ENCODE measurements around the gene TEN1. TPM values are rescaled to one million over a fixed set of nuclear protein-coding genes. Genes with fewer than 3 reads are reported as not detected.

Gene TEN1
- total and polyA plus RNA-seq, 2 of the 13 experiments (the other 11 are each of a cell fraction or from before 2014, with no cell fraction given), result 18.0 to 21.3 TPM

DNA sequence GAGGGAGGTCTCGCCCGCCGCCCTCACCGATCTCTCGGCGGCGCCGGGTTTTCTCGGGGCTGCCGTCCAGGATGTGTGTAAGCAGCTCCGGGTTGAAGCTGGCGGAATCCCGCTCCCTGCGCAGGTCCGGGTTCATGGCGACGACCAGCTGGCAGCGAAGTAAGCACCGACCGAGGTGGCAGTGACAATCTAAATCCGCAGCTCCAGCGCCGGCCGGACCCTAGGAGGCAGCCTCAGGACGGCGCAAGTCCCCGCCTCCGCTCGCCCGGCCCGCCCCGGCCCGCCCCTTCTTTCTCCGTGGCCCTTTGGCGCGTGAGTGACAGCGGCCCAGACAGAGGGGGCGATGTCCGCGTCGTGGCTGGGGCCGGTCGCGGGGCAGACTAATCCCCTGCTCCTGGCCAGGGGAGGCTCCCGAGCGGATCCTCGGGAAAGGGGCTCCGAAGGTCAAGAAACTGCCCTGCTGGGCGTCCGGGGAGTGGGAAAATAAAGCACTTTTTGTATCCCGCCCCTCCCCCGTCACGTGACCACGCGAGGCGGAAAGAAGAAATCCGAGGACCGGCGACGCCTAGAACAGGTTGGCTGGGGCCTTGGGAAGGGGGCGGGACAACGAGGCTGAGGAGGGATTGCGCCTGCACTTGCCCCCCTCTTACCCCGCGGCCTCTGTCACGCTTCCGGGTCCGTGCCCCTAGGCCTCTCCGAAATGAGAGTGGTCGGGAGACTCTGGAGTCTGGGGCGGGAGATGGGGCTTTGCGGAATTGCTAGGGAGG is at the start of gene TEN1, which contains the start of gene ACOX1 (continued):
- TF ChIP-seq, protein P1, sequence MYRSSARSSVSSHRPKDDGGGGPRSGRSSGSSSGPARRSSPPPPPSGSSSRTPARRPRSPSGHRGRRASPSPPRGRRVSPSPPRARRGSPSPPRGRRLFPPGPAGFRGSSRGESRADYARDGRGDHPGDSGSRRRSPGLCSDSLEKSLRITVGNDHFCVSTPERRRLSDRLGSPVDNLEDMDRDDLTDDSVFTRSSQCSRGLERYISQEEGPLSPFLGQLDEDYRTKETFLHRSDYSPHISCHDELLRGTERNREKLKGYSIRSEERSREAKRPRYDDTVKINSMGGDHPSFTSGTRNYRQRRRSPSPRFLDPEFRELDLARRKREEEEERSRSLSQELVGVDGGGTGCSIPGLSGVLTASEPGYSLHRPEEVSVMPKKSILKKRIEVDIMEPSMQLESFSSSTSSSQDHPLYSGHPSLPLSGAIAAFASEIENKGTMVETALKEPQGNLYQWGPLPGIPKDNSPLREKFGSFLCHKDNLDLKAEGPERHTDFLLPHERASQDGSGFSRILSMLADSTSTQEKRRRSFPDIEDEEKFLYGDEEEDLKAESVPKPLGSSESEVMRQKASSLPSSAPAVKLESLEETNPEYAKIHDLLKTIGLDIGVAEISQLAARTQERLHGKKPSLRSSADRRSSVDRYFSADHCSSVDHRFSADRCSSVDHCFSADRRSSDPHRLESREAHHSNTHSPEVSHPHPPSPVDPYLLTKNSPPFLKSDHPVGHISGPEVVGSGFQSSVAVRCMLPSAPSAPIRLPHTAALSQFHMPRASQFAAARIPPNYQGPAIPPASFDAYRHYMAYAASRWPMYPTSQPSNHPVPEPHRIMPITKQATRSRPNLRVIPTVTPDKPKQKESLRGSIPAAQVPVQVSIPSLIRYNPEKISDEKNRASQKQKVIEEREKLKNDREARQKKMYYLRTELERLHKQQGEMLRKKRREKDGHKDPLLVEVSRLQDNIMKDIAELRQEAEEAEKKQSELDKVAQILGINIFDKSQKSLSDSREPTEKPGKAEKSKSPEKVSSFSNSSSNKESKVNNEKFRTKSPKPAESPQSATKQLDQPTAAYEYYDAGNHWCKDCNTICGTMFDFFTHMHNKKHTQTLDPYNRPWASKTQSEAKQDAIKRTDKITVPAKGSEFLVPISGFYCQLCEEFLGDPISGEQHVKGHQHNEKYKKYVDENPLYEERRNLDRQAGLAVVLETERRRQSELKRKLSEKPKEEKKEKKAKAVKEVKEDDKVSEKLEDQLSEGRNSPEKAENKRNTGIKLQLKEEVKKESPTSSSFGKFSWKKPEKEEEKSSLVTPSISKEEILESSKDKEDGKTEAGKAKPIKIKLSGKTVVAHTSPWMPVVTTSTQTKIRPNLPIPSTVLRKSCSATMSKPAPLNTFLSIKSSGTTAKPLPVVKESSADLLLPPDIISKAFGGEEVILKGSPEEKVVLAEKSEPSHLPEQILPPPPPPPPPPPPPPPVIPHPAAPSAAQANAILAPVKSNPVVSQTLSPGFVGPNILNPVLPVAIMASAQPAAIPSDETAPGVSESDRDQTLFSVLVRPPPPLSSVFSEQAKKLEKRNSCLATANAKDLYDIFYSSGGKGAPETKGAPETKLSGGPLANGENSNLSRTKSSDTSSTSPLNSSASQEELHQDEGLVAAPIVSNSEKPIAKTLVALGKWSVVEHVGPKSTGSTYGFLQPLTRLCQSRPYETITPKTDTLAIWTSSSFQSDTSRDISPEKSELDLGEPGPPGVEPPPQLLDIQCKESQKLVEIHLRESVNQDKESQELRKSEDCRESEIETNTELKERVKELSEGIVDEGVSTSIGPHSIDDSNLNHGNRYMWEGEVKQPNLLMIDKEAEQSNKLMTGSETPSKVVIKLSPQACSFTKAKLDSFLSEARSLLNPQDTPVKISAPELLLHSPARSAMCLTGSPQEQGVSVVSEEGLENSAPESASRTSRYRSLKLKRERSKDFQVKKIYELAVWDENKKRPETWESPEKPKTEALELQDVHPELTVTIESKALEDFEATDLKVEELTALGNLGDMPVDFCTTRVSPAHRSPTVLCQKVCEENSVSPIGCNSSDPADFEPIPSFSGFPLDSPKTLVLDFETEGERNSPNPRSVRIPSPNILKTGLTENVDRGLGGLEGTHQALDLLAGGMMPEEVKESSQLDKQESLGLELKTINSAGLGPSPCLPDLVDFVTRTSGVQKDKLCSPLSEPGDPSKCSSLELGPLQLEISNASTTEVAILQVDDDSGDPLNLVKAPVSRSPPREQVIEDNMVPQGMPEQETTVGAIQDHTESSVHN (CRISPR knock-in tag; IDR thresholded peaks at IDR 0.05), result 0 out of 2 replicates have a peak, but pooled peaks have one; percentile 73
- TF ChIP-seq KLF6 (CRISPR knock-in tag; IDR thresholded peaks at IDR 0.05) (peak; percentile 88), CCAR2 (optimal IDR thresholded peaks at IDR 0.05; ENCODE audit: low read depth, low read length) (no peak), MLLT10 (CRISPR knock-in tag; IDR thresholded peaks at IDR 0.05) (no peak), JUN (CRISPR knock-in tag; IDR thresholded peaks at IDR 0.05) (peak; percentile 45; the same call in 1 of the 2 replicates), ZZZ3 (CRISPR knock-in tag; IDR thresholded peaks at IDR 0.05; ENCODE audit: borderline replicate concordance) (peak; percentile 59), ZNF354B (CRISPR knock-in tag; IDR thresholded peaks at IDR 0.05) (peak; percentile 6), ZNF230 (CRISPR knock-in tag; IDR thresholded peaks at IDR 0.05) (peak; percentile 81), ZNF292 (CRISPR knock-in tag; IDR thresholded peaks at IDR 0.05; ENCODE audit: borderline replicate concordance, low read depth) (peak; percentile 41; the same call in 1 of the 2 replicates)
- TF ChIP-seq, protein P2, sequence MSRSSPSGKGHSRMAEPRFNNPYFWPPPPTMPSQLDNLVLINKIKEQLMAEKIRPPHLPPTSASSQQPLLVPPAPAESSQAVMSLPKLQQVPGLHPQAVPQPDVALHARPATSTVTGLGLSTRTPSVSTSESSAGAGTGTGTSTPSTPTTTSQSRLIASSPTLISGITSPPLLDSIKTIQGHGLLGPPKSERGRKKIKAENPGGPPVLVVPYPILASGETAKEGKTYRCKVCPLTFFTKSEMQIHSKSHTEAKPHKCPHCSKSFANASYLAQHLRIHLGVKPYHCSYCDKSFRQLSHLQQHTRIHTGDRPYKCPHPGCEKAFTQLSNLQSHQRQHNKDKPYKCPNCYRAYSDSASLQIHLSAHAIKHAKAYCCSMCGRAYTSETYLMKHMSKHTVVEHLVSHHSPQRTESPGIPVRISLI (CRISPR knock-in tag; IDR thresholded peaks at IDR 0.05; ENCODE audit: borderline replicate concordance), result peak; percentile 81; the same call in 1 of the 2 replicates
- TF ChIP-seq, protein P3, sequence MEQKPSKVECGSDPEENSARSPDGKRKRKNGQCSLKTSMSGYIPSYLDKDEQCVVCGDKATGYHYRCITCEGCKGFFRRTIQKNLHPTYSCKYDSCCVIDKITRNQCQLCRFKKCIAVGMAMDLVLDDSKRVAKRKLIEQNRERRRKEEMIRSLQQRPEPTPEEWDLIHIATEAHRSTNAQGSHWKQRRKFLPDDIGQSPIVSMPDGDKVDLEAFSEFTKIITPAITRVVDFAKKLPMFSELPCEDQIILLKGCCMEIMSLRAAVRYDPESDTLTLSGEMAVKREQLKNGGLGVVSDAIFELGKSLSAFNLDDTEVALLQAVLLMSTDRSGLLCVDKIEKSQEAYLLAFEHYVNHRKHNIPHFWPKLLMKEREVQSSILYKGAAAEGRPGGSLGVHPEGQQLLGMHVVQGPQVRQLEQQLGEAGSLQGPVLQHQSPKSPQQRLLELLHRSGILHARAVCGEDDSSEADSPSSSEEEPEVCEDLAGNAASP (CRISPR knock-in tag; IDR thresholded peaks at IDR 0.05; ENCODE audit: borderline replicate concordance), result peak; percentile 64
- TF ChIP-seq, protein P4, sequence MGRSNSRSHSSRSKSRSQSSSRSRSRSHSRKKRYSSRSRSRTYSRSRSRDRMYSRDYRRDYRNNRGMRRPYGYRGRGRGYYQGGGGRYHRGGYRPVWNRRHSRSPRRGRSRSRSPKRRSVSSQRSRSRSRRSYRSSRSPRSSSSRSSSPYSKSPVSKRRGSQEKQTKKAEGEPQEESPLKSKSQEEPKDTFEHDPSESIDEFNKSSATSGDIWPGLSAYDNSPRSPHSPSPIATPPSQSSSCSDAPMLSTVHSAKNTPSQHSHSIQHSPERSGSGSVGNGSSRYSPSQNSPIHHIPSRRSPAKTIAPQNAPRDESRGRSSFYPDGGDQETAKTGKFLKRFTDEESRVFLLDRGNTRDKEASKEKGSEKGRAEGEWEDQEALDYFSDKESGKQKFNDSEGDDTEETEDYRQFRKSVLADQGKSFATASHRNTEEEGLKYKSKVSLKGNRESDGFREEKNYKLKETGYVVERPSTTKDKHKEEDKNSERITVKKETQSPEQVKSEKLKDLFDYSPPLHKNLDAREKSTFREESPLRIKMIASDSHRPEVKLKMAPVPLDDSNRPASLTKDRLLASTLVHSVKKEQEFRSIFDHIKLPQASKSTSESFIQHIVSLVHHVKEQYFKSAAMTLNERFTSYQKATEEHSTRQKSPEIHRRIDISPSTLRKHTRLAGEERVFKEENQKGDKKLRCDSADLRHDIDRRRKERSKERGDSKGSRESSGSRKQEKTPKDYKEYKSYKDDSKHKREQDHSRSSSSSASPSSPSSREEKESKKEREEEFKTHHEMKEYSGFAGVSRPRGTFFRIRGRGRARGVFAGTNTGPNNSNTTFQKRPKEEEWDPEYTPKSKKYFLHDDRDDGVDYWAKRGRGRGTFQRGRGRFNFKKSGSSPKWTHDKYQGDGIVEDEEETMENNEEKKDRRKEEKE (IDR thresholded peaks at IDR 0.05), result no peak

Data from HepG2 (cell line).